ENCODE data around the gene ZNF320. TPM values are rescaled to one million over a fixed set of nuclear protein-coding genes. Genes with fewer than 3 reads are reported as not detected.
"Not testable (repeated sequence)": the region's sequence is repeated elsewhere in the genome, so short reads cannot be mapped to it uniquely, and the experiment has no call there.

Gene ZNF320
- total RNA-seq (2014; rRNA removed; shearing (Covaris generic)), result 6.0 and 8.5 TPM in 2 replicates

DNA sequence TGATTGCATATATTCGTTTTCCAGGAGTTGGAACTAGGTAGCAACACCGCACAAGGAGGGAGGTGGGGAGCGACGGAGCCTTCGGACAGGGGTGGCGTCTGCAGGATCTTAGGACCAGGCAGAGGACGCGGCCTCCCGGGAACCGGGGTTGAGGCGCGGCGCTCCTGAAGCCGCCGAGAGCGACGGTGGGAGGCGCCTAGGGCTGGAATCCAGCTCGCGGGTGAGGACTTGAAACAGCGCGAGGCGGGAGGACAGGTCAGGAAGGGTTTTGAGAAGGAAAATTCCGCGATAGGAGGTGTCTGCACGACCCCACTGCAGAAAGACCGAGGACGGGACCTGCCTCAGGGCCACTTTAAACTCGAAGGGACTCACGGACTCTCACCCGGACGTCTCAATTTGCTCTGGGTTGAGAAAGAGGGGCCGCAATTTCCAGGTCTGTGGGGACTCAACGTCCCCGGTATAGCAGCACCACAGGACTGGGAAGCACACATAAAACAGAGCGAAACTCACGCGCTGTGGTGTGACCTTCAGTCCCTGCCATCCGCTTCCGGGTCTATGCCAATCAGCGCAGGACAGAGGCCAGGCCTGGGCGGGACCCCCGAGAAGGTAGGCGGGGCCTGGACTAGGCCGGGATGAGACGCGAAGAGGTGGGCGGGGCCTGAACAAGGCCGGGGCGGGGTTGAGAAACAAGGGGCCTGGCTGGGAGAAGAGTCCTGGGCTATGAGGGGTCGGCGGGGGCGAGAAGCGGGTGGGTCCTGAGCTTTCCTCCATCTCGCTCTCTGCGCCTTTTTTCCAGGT, at the start of gene ZNF320:
ZNF320 (minus strand) TSS at position 498 of the 798 bp plus-strand sequence. CDS start 7,380 bp downstream, outside the sequence.
- DNase-seq (ENCODE audit: low spot score), result peak; percentile 99

DNA sequence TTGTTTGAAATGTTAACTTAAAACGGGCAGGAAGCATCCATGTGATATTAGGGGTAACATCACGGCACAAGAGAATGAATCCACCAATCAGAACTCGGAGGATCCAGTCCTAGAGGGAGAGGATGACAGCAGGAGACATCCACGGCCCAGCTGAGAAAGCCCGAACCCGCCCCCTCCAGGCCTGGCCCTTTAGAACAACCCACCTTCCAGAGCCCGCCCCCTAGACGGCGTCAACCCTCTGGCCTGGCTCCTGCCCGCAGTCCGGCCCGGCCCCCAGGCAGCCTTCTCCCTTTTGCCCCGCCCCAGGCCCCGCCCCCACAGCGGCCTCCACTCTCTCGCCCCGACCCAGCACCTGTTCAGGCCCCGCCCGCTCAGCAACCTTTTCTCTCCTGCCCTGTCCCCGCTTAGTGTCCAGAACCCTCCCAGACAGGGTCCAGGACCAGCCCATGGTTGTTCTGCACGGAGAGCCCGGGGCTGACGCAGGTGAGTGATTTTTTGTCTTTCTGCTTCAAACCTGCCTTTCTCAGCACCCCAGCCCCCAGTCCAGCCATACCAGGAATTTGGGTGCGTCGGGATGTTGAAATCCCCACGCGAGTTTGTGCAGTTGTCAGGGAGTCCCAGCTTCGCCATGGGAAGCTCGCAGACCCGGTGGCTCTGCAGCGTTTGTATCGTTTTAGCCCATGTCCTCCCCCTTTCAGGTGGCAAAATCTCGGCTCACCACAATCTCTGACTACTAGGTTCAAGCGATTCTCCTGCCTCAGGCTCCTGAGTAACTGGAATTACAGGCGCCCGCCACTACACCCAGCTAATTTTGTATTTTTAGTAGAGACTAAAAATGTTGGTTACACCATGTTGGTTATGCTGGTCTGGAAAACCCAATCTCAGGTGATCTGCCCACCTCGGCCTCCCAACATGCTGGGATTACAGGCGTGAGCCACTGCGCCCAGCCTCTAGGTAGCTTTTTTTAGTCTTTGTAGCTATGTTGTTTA, 49.2 kb upstream of the ZNF320 start:
- DNase-seq (ENCODE audit: low spot score), result peak; percentile 88

DNA sequence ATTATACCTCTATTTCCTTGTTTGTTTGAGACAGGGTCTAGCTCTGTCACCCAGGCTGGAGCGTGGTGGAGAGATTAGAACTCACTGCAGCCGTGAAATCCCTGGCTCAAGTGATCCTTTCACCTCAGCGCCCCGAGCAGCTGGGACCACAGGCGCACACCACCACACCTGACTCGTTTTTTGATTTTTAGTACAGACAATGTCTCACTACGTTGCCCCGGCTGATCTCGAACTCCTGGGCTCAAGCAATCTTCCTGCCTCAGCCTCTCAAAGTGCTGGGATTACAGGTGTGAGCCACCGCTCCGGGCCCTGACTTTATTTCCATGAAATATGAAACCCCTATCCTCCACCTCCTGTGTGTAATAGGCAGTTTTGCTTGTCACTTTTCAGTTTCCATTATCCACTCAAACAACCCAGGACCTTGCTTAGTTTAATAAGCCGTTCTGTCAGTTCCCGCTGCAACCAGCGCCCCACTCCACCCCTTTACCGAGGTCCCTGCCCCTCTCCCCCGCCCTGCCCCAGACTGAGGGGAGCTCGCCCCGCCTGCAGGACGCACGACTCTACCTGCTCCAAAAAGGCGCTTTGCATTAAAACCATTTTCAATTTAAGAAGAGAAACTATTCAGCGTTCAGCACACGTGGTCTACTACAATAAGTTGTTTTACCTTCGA, 48.4 kb upstream of the ZNF320 start:
- DNase-seq (ENCODE audit: low spot score), result peak; percentile 45

DNA sequence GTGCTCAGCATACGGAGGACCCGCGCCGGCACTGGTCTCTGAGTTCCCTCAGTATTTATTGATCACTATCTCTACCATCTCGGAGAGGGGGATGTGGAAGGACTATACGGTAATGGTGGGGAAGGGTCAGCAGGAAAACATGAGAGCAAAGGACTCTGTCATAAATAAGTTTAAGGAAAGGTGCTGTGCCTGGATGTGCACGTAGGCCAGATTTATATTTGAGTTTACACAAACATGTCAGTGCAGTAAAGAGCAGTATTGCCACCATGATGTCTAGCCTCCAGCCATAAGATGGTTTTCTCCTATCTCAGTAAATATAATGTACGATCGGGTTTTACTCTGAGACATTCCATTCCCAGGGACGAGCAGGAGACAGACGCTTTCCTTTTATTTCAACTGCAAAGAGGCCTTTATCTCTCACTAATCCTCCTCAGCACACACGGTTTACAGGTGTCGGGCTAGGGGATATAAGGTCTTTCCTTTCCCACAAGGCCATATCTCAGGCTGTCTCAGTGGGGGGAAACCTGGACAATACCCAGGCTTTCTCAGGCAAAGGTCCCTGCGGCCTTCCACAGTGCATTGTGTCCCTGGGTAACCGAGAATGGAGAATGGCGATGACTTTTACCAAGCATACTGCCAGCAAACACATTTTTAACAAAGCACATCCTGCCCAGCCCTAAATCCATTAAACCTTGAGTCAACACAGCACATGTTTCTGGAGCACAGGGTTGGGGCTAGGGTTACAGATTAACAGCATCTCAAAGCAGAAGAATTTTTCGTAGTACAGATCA, 47.5 kb upstream of the ZNF320 start:
- peak; percentile 94 for DNase-seq (ENCODE audit: low spot score)

DNA sequence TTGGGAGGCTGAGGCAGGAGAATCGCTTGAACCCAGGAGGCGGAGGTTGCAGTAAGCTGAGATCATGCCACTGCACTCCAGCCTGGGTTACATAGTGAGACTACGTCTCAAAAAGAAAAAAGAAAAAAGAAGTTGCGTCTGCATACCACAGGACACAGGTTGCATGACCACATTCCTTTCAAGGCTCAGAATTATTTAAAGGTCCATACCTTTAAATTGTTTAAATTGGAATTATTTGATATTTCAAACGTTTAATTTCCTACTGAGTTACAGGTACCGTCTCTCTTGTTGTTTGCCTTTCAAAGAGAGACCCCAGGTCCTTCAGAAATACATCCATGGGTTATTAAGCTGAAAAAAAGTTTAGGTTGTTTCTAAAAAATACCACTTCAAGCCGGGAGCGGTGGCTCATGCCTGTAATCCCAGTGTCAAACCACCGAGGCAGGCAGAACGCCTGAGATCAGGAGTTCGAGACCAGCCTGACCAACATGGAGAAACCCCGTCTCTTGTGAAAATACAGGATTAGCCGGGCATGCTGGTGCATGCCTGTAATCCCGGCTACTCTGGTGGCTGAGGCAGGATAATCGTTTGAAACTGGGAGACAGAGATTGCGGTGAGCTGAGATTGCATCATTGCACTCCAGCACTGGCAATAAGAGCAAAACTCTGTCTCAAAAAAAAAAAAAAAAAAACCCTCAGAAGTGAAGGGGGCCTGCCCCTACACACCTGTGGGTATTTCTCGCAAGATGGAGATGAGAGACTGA, 46.6 kb upstream of the ZNF320 start:
- DNase-seq (ENCODE audit: low spot score), result peak; percentile 51

DNA sequence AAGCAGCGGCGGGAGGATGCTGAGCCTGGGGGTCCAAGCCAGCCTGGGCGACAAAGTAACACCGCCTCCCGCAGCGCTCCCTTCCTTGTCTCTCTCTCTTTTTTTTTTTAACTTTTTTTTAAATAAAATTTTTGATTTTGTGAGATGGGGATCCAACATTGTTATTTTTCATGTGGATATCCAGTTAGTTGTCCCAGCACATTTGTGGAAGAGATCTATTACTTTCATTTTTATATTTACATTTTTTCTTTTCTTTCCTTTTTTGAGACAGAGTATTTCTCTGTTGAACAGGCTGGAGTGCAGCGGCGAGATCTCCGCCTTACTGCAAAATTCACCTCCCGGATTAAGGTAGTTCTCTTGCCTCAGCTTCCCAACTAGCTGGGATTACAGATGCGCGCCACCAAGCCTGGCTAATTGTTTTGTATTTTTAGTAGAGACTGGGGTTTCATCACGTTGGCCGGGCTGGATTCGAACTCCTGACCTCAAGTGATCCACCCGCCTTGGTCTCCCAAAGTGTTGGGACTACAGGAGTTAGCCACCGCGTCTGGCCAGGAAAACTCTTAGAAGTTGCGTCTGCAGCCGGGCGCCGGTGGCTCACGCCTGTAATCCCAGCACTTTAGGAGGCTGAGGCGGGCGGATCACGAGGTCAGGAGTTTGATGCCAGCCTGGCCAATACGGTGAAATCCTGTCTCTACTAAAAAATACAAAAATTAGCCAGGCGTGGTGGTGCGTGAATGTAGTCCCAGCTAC, 45.9 kb upstream of the ZNF320 start:
- DNase-seq (ENCODE audit: low spot score), result no peak

DNA sequence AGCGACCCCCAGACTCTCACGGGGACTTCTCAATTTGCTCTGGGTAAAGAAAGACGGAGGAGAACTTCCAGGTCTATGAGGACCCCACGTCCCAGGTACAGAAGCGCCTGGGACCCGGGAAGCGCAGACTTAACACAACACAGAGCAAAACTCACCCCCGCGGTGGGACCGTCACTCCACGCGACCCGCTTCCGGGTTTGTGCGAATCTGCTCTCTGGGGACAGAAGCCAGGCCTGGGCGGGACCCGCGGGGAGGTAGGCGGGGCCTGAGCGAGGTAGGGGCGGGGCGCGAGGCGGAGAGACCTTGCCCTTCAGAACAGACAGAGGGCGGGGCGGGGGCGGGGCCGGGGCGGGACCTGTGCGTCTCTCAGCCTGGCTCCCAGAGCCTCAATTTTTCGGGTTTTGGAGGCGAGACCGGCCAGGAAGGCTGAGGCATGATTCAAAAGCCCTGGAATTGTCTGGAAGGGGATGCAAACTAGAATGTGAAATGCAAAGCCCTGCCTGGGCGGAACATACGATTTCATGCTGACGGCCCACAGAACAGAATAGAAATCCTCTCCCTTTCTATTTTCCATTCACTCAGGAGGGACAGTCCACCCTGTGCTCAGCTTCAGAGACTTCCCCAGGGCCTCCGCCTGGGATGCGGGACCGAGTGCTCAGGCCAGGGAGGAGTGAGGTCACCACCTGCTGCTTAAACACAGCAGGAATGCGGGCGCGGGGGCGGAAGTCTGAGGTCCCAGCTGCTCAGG, 45.1 kb upstream of the ZNF320 start:
- DNase-seq (ENCODE audit: low spot score), result peak; percentile 96

DNA sequence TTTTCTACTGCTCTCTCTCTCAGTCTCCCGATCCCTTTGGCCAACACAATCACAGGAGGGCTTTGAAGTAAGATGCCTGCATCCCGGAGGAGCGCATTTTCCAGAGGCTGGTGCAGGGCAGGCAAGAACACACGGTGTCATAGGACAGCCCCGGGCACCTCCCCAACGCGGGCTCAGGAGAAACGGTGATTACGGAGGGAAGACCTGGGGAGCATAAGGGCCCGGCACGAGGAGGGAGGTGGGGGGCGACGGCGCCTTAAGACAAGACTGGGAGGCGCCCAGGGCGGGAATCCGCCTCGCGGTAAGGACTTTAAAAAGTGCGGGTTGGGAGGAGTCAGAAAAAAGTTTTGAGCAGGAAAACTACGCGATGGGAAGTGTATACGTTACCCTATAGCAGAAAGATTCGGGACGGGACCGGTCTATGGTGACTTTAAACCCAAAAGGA, 44.5 kb upstream of the ZNF320 start:
- DNase-seq (ENCODE audit: low spot score), result peak; percentile 71

DNA sequence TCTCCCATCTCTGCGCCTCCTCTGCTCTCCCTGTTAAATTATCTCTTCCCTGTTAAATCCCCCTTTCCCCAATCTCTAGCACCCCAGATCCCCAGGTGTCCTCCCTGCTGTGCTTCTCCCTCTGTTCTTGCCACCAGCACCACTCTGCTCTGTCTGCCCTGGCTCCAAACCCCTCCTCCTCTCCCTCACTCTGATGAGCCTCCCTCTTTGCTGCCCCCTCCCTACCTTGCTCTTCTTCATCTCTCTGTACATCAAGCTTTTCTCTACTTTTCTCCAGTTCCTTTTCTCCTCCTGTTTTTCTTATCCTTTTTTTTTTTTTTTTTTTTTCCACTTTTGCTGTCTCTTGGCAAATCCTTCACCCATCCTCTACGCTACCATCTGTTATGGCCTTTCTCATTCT, 44.1 kb upstream of the ZNF320 start:
- not testable (repeated sequence) for DNase-seq (ENCODE audit: low spot score)

DNA sequence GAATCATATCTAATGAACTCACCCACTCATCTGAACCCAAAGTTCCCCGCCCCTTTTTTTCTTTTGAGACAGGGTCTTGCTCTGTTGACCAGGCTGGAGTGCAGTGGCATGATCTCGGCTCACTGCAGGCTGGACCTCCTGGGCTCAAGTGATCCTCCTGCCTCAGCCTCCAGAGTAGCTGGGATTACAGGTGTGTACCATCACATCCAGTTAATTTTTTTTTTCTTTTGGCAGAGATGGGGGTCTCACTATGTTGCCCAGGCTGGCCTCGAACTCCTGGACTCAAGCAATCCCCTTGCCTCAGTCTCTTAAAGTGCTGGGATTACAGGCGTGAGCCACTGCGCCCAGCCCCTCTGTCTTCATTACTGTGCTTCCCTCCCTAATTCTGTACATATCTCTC, 43.5 kb upstream of the ZNF320 start:
- not testable (repeated sequence) for DNase-seq (ENCODE audit: low spot score)

DNA sequence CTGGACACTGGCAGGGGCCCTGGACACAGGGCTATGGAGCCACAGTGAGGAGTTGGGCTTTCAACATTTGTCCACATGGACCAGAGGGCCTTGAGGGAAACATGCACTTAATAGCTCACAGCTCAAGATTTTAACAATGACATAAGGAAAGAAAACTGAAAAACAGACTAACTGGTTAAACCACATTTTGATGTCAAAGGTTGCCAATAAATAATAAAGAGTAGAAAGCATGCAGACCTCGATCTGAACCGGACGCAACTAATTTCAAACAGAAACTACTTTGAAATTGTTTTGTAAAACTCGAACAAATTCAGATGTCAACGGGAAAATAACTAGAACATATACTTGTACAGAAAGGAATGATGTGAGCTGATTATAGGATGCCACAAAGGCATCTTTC, 41.3 kb upstream of the ZNF320 start:
- DNase-seq (ENCODE audit: low spot score), result peak; percentile 93

DNA sequence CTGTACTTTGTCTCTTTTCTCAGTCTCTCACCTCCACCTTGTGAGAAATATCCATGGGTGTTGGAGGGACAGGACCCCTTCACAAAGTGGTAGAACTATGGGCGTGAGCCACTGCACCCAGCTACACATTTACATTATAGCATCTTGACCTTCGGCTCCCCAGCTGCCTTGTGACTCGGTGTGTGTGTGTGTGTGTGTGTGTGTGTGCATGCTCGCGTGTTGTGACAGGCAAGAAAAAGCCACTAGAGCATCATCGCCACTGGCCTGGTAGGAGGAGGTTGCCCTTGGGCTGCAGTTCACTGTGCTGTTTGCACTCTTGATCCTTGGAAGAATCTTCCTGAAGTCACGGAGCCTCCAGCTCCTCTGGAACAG, 39.5 kb upstream of the ZNF320 start:
- no peak for DNase-seq (ENCODE audit: low spot score)

DNA sequence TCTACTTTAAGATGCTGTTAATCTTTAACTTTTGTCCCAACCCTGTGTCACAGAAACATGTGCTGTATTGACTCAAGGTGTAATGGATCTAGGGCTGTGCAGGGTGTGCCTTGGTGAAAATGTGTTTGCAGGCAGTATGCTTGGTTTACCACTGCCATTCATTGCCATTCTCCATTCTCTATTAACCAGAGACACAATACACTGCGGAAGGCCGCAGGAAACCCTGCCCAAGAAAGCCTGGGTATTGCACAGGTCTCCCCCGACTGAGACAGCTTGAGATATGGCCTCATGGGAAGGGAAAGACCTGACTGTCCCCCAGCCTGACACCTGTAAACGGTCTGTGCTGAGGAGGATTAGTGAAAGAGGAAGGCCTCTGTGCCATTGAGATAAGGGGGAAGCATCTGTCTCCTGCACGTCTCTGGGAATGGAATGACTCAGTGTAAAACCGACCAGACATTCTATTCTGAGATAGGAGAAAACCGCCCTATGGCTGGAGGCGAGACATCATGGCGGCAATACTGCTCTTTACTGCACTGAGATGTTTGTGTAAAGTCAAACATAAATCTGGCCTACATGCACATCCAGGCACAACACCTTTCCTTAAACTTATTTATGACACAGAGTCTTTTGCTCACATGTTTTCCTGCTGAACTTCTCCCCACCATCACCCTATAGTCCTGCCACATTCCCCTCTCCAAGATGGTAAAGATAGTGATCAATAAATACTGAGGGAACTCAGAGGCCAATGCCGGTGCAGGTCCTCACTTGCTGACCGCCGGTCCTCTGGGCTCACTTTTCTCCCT, 38.9 kb upstream of the ZNF320 start:
- no peak for DNase-seq (ENCODE audit: low spot score)

DNA sequence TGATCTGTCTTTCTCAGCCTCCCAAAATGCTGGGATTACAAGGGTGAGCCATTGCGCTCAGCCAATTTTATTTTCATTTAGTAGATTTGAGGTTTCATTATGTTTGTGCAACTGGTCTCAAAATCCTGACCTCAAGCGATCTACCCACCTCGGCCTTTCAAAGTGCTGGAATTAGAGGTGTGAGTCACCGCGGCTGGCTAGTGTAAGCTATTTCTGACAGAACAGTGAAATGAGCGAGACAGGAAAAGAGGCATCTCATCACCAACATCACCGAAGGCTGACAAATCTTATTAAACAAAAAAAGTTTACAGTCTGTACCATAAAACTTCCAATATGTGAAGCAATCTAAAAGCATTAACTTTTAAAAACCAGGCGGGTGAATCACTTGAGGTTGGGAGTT, 38.0 kb upstream of the ZNF320 start:
- peak; percentile 73 for DNase-seq (ENCODE audit: low spot score)

DNA sequence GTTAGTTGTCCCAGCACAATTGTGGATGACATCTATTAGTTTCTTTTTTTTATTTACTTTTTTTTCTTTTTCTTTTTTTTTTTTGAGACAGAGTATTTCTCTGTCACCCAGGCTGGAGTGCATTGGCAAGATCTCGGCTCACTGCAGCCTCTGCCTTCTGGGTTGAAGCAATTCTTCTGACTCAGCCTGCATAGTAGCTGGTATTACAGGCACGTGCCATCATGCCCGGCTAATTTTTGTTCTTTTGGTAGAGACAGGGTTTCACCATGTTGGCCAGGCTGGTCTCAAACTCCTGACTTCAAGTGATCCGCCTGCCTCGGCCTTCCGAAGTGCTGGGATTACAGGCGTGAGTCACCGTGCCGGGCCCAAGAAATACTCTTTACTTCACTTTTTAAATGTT, 27.2 kb upstream of the ZNF320 start:
- peak; percentile 44 for DNase-seq (ENCODE audit: low spot score)

DNA sequence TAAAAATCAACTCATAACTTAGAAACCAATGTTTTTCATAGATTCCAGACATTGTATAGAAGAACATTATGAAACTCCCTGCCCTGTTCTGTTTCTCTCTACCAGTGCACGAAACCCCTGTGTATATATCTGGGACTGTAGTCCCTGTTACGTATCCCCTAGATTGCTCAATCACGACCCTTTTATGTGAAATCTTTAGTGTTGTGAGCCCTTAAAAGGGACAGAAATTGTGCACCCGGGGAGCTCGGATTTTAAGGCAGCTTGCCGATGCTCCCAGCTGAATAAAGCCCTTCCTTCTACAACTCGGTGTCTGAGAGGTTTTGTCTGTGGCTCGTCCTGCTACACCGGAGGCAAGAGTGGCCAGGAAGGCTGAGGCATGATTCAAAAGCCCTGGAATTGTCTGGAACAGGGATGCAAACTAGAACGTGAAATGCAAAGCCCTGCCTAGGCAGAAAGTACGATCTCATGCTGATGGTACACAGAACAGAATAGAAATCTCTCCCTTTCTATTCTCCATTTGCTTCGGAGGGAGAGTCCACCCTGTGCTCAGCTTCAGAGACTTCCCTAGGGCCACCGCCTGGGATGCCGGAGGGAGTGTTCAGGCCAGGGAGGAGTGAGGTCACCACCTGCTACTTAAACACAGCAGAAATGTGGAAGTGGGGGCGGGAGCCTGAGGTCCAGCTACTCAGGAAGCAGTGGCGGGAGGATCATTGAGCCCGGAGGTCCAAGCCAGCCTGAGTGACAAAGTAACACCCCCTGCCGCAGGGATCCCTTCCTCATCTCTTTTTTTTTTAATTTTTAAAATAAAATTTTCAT, 26.6 kb upstream of the ZNF320 start:
- DNase-seq (ENCODE audit: low spot score), result peak; percentile 90

Measured in HT-29 (cell line).